Heart left ventricle (tissue), 13 donors: ENCODE results near the gene TSPAN14.
"Not testable (repeated sequence)": the region's sequence is repeated elsewhere in the genome, so short reads cannot be mapped to it uniquely, and the experiment has no call there.

Experiments used
- CTCF ChIP-seq, 12 donors: fragments of 200-600 bp; sonication (generic) in 4 of 12; IDR thresholded peaks; one replicate each; pipeline versions ENCODE4 v1.5.0 to v1.8.0; 2018 to 2022; ENCODE audit warnings: antibody characterized with exemption in 12 of 12, mild to moderate bottlenecking in 5 of 12
- POLR2A ChIP-seq, 2 donors: fragments of 450-650 bp; IDR thresholded peaks; one replicate each; pipeline ENCODE4 v1.6.1; 2017; ENCODE audit warnings: antibody characterized with exemption in 2 of 2, mild to moderate bottlenecking in 2 of 2, moderate library complexity in 2 of 2
- donor health status: ischemic (EF 13 %, LVEDD 7.1; RV severe dilation, severe dysfunction).
- donor health status: DM: no; HTN: yes; CAD: no.
- donor health status: DM: no; HTN: no; CAD: no.
- donor health status: ischemic (EF 25% LVEDD 6.9; RV normal size, moderate dysfunction).
- donor health status: ischemic (EF 25% LVEDD 5.7; RV mildly dilated, moderate dysfunction).
- donor health status: ischemic (EF 35%, LVEDD 5.7; RV mildly dilated, moderate dysfunction).
- donor health status: nonischemic (EF 11% LVEDD 7.7; RV severe dilation, severe dysfunction).
- donor health status: DM: yes; HTN: yes; CAD: no.
- donor health status: PGD.
- donor health status: ischemic (EF 29% LVEDD 5.4; RV normal size, mild dysfunction).
- donor health status: nonischemic (EF 23%, LVEDD 6.1; RV moderate dilation, normal function).

DNA sequence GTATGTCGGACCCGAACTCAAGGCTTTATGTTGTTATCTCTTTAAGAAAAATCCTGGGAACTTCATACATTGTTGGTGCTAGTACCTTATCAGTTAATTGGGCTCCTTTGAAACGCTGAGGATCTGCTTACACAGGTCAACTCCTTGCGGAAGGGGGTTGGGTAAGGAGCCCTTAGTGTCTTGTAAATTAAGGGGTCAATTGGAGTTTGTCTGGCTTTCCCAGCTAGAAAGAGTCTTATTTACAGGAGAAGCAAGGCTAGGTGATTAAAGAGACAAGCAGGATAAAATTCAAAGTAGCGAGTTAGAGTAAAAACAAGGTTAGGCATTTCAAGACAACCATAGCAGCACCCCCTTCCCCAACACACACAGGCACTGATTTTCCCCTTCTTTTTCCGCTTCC, 36.9 kb upstream of the TSPAN14 start:
- TF ChIP-seq CTCF, POLR2A (IDR thresholded peaks at IDR 0.05): not testable (repeated sequence)
